GM12872 (cell line): ENCODE results near the gene PCMTD2.

ENCODE experiments used
- CTCF ChIP-seq: IDR thresholded peaks from 3 replicates; pipeline ENCODE4 v1.5.1; 2011; ENCODE audit warnings: low read depth, mild to moderate bottlenecking, low read length, moderate library complexity; ENCODE audit not compliant: insufficient read depth

Gene PCMTD2

GRCh38 chr20:64257107-64257757 is 1.7 kb downstream of the PCMTD2 start:
- TF ChIP-seq CTCF: no peak

- TF ChIP-seq CTCF: no peak
Observed at GRCh38 chr20:64258071-64258823, 2.7 kb downstream of the PCMTD2 start.

GRCh38 chr20:64260239-64260638 is 4.7 kb downstream of the PCMTD2 start:
- no peak for TF ChIP-seq CTCF

- TF ChIP-seq CTCF: no peak
Observed at GRCh38 chr20:64261138-64261537, 5.6 kb downstream of the PCMTD2 start.

GRCh38 chr20:64264091-64264490 is 8.5 kb downstream of the PCMTD2 start:
- TF ChIP-seq CTCF: no peak

GRCh38 chr20:64265201-64265600 is 9.7 kb downstream of the PCMTD2 start:
- no peak for TF ChIP-seq CTCF

GRCh38 chr20:64266988-64267387 is 11.4 kb downstream of the PCMTD2 start:
- TF ChIP-seq CTCF: no peak
